Ovary (tissue), 9 donors: ENCODE measurements around the gene HEATR5A. TPM values are rescaled to one million over a fixed set of nuclear protein-coding genes. Genes with fewer than 3 reads are reported as not detected.
"Not testable (repeated sequence)": the region's sequence is repeated elsewhere in the genome, so short reads cannot be mapped to it uniquely, and the experiment has no call there.

Experiments
- DNase-seq, 5 donors: peaks; one replicate each; pipeline ENCODE4 v3.0.0-alpha.2; 2019 to 2020
- H3K27ac ChIP-seq, 2 donors: fragments of 200-600 bp; one replicate each; pipeline versions ENCODE4 v1.5.1 to v1.8.0; 2019 to 2022
- H3K27me3 ChIP-seq: fragments of 200-600 bp; one replicate; pipeline ENCODE4 v1.8.0; 2022
- H3K36me3 ChIP-seq: fragments of 200-600 bp; sonication (generic); one replicate; pipeline ENCODE4 v1.5.1; 2019
- H3K4me1 ChIP-seq: one replicate; pipeline ENCODE4 v1.8.1; 2013; ENCODE audit warnings: mild to moderate bottlenecking, moderate library complexity; ENCODE audit not compliant: insufficient read depth
- H3K4me3 ChIP-seq: fragments of 200-600 bp; sonication (generic); one replicate; pipeline ENCODE4 v1.5.1; 2017
- H3K9me3 ChIP-seq, 2 donors: fragments of 200-600 bp in 1 of 2; sonication (generic) in 1 of 2; one replicate each; pipeline versions ENCODE4 v1.5.1 to v1.8.1; 2013 to 2019; ENCODE audit warnings: mild to moderate bottlenecking in 1 of 2, moderate library complexity in 1 of 2
- EP300 ChIP-seq: sonication (generic); formaldehyde crosslinking; IDR thresholded peaks from one replicate; pipeline ENCODE4 v1.6.1; 2017; ENCODE audit warnings: antibody characterized with exemption
- POLR2A ChIP-seq: fragments of 450-650 bp; IDR thresholded peaks from one replicate; pipeline ENCODE4 v1.6.1; 2017; ENCODE audit warnings: antibody characterized with exemption, mild to moderate bottlenecking, moderate library complexity
- WGBS, 3 donors: extraction: QIAGEN DNeasy Blood & Tissue Kit in 1 of 3; methylation state at CpG; one replicate each; pipeline versions ENCODE4 v1.1.5 to v1.1.7; 2013 to 2017; 5-methylcytosine and 5-hydroxymethylcytosine counted together
- intact Hi-C, 4 donors: fragments of 100-400 bp; cut with DNase I; formaldehyde crosslinking; loops; one replicate each; pipeline versions ENCODE4 v1.11.0 to v1.15.1; 2022 to 2023
- polyA plus RNA-seq, 2 donors: library from polyadenylated mRNA; stranded (reverse); fragments of 200-250 nt in 1 of 2; fragments of 350-450 nt in 1 of 2; fragmentation: Illumina TruSeq in 1 of 2; extraction: RNeasy Lipid Tissue Mini Kit (QIAGEN cat#74804) in 1 of 2; gene quantifications; one replicate each; pipeline ENCODE4 v1.2.3, GENCODE V29; 2013 to 2014
- total RNA-seq, 7 donors: library from RNA; depleted of rRNA in 2 of 7; stranded (reverse); fragments of >200 nt in 2 of 7; fragmentation: NEBNext Ultra II Directional in 3 of 7; extraction: Animal tissue kit (Norgen Biotek cat#: 25700) in 3 of 7; gene quantifications; one replicate each; pipeline versions ENCODE4 v1.1.0 to v1.2.4, GENCODE V29; 2016 to 2023
- TF ChIP-seq, protein P1 (sequence below), 3 donors: fragments of 450-650 bp in 2 of 3; fragments of 200-600 bp in 1 of 3; IDR thresholded peaks; one replicate each; pipeline versions ENCODE4 v1.5.1 to v1.8.0; 2016 to 2022; ENCODE audit warnings: antibody characterized with exemption in 3 of 3, mild to moderate bottlenecking in 1 of 3
- donor health status: DM: no; HTN: no; CAD: no; lungs with moderate emphysema.
- donor health status: DM: no; HTN: no; CAD: no.
- donor health status: Bipolar disorder and iron deficiency.
- donor health status: DM: yes; HTN: yes; CAD: no.
- donor health status: DM: no; HTN: no; CAD: no.
- donor health status: DM: yes; HTN: yes; CAD: no.

Gene HEATR5A
- total and polyA plus RNA-seq, 9 donors, result 6.2 to 32.9 (median 22.4) TPM

DNA sequence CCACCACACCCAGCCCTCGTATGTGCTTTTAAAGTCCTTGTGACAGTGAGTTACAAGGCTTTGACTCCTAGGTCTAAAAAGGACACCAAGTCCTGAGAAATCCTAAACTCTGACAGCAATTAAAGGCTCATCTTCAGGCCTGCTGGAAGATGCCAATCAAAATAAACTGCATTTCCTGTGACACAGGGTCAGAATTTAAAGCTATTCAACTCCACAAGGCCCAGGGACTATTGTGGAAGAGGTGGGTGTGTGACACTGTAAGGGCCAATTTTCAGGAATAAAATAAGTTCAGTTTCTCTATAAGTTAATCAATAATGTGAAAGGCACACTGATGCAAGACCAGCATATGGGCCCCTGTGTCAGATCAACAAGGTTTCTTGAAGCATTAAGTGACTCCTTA lies 143.3 kb downstream of the HEATR5A start:
- WGBS, 3 donors, result 63 to 82% (median 74%) methylated on average over 1 of the region's 1 CpG
- H3K4me3 ChIP-seq, result no peak overlapping the region
- H3K27ac ChIP-seq, result no peak overlapping the region
- no peaks in the 10 kb centered on the region for H3K4me1 ChIP-seq
- no peaks in the 10 kb centered on the region for H3K9me3 ChIP-seq
- H3K27me3 ChIP-seq, result no peaks in the 10 kb centered on the region
- DNase-seq, result no peak
- H3K36me3 ChIP-seq, result no peaks in the 10 kb centered on the region
- intact Hi-C loops, result no loop called here
- TF ChIP-seq, protein P1, sequence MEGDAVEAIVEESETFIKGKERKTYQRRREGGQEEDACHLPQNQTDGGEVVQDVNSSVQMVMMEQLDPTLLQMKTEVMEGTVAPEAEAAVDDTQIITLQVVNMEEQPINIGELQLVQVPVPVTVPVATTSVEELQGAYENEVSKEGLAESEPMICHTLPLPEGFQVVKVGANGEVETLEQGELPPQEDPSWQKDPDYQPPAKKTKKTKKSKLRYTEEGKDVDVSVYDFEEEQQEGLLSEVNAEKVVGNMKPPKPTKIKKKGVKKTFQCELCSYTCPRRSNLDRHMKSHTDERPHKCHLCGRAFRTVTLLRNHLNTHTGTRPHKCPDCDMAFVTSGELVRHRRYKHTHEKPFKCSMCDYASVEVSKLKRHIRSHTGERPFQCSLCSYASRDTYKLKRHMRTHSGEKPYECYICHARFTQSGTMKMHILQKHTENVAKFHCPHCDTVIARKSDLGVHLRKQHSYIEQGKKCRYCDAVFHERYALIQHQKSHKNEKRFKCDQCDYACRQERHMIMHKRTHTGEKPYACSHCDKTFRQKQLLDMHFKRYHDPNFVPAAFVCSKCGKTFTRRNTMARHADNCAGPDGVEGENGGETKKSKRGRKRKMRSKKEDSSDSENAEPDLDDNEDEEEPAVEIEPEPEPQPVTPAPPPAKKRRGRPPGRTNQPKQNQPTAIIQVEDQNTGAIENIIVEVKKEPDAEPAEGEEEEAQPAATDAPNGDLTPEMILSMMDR (IDR thresholded peaks at IDR 0.05), result no peak

DNA sequence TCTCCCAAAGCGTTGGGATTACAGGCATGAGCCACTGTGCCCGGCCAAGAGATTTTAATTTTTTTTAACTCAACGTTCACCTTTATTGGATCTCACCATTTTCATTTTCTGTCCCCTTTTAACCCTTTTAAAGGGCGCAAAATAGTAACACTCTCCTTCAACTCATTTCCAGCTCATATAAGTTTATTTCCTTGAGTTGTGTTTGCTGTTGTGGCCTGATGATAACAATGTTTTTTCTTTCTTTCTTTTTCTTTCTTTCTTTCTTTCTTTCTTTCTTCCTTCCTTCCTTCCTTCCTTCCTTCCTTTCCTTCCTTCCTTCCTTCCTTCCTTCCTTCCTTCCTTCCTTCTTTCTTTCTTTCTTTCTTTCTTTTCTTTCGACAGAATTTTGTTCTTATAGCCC lies 143.9 kb downstream of the HEATR5A start:
- H3K4me3 ChIP-seq, intact Hi-C loops: not testable (repeated sequence)
- WGBS, 3 donors, result 73 to 83% (median 74%) methylated on average over 5 of the region's 5 CpGs

DNA sequence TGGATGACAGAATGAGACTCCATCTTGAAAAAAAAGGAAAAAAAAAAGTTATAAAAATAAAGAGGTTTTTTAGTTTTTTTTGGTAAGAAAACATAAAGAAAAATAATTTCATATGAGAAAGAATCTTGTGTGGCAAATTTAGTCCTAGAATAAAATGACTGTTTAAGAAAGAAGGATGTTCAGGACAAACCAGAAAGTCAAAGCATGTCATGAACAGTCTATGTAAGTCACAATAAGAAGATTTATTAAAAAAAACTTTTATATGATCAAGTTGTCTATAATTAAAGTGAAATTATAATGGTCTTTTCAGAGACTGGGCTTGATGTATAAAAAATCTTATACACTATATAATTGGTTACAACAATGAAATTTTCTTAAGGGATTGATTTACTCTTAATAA lies 144.6 kb downstream of the HEATR5A start:
- H3K36me3 ChIP-seq, result no peaks in the 10 kb centered on the region
- no peaks in the 10 kb centered on the region for H3K27me3 ChIP-seq
- no peak overlapping the region for H3K4me3 ChIP-seq
- DNase-seq, result no peak
- H3K4me1 ChIP-seq, result no peaks in the 10 kb centered on the region
- no peaks in the 10 kb centered on the region for H3K9me3 ChIP-seq
- intact Hi-C loops, result no loop called here
- no peak overlapping the region for H3K27ac ChIP-seq
- TF ChIP-seq EP300, result no peak
- TF ChIP-seq, protein P1 (IDR thresholded peaks at IDR 0.05), result no peak
- no peak for TF ChIP-seq POLR2A

More for the DNA sequence above, 143.9 kb downstream of the HEATR5A start:
- H3K9me3 ChIP-seq, H3K36me3 ChIP-seq, H3K27me3 ChIP-seq, H3K27ac ChIP-seq, DNase-seq, H3K4me1 ChIP-seq: not testable (repeated sequence)

DNA sequence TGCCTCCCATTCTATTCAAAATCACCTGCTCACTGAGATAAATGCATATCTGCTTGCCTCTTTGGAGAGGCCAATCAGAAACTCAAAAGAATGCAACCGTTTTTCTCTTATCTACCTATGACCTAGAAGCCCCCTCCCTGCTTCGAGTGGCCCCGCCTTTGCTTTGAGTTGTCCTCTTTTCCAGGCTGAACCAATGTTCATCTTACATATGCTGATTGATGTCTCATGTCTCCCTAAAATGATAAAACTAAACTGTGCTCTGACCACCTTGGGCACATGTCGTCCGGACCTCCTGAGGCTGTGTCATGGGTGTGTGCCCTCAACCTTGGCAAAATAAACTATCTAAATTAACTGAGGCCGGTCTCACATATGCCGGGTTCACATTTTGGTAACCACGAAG lies 148.7 kb downstream of the HEATR5A start:
- Histone ChIP-seq H3K27me3 (no peaks in the 10 kb centered on the region), H3K4me1 (no peaks in the 10 kb centered on the region), H3K36me3 (no peaks in the 10 kb centered on the region), H3K4me3 (no peak overlapping the region), H3K9me3 (no peaks in the 10 kb centered on the region), H3K27ac (no peak overlapping the region)
- intact Hi-C loops, result no loop called here
- no peak for TF ChIP-seq POLR2A
- TF ChIP-seq, protein P1 (IDR thresholded peaks at IDR 0.05), result no peak
- no peak for TF ChIP-seq EP300
- 81 to 91% (median 90%) methylated on average over 8 of the region's 8 CpGs for WGBS, 3 donors
- DNase-seq, result no peak

DNA sequence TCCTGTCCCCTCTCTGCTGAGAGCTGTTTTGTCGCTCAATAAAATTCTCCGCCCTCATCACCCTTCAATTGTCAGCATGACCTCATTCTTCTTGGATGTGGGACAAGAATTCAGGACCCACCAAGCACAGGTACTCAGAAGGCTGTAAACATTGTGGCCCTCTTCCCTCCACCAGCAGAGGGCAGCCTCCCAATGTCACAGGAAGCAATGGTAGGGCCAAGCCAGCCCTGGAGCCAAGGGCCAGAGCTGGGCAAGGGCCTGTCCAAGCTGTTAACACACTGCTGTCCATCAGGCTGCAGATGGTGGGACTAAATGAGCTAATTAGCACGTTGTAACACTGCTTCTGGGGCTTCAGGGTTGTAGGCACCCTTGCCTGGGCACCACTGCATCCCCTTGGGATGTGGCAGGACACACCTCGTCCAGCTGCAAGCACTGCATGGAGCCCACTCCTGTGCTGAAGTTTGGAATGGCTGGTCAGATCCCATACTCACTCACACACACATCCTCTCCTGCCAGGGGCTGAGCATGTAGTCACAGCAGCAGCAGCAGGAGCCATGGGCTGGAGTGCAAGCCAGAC lies 150.1 kb downstream of the HEATR5A start:
- Histone ChIP-seq H3K36me3 (no peaks in the 10 kb centered on the region), H3K27ac (no peak overlapping the region), H3K9me3 (no peaks in the 10 kb centered on the region), H3K4me1 (no peaks in the 10 kb centered on the region), H3K4me3 (no peak overlapping the region), H3K27me3 (no peaks in the 10 kb centered on the region)
- TF ChIP-seq, protein P1 (IDR thresholded peaks at IDR 0.05), result no peak
- TF ChIP-seq POLR2A, result no peak
- TF ChIP-seq EP300, result no peak
- no peak for DNase-seq
- intact Hi-C loops, result no loop called here
- WGBS, 3 donors, result 74 to 78% (median 76%) methylated on average over 4 of the region's 4 CpGs
